ENCODE results near the gene TRPM2.

TRPM2 gene

GRCh38 chr21:44443891-44444285 lies 90.5 kb downstream of the TRPM2 start:
- Histone ChIP-seq H3K4me3 (ENCODE audit: low read depth in 1 of 2, low read length in 2 of 2) (no peak overlapping the region), H2AFZ (ENCODE audit: low read depth, low read length) (no peak overlapping the region)
- ATAC-seq (ENCODE audit: insufficient read depth, low read depth) = peak; percentile 45; the same call in 1 of the 3 replicates

GRCh38 chr21:44444286-44444931 lies 91.0 kb downstream of the TRPM2 start:
- Histone ChIP-seq H4K20me1 (ENCODE audit: insufficient read depth, low read length) (no peaks in the 10 kb centered on the region), H3K4me2 (ENCODE audit: insufficient read depth, low read length) (no peak overlapping the region), H3K27ac (ENCODE audit: low read length) (no peak overlapping the region), H3K4me3 (ENCODE audit: low read depth in 1 of 2, low read length in 2 of 2) (no peak overlapping the region), H3K9ac (ENCODE audit: low read depth, low read length) (no peak overlapping the region), H3K36me3 (ENCODE audit: insufficient read depth, low read length) (no peaks in the 10 kb centered on the region), H3K27me3 (ENCODE audit: insufficient read depth, low read length, poor library complexity) (no peaks in the 10 kb centered on the region), H2AFZ (ENCODE audit: low read depth, low read length) (no peak overlapping the region), H3K9me3 (ENCODE audit: insufficient read depth, low read length, severe bottlenecking) (no peaks in the 10 kb centered on the region), H3K79me2 (ENCODE audit: insufficient read depth, low read length) (no peaks in the 10 kb centered on the region), H3K4me1 (ENCODE audit: insufficient read depth, low read length) (no peaks in the 10 kb centered on the region)
- TF ChIP-seq EZH2 (IDR thresholded peaks at IDR 0.05; ENCODE audit: borderline replicate concordance, low read depth, low read length, severe bottlenecking) (no peak), CTCF (IDR thresholded peaks at IDR 0.05; ENCODE audit: borderline replicate concordance, extremely low read depth, low read length, poor library complexity, severe bottlenecking) (peak; percentile 39)
- no peak for ATAC-seq (ENCODE audit: insufficient read depth, low read depth)
- DNase-seq = no peak

More at GRCh38 chr21:44443891-44444285, 90.5 kb downstream of the TRPM2 start:
- Histone ChIP-seq H3K9me3 (ENCODE audit: insufficient read depth, low read length, severe bottlenecking) (no peaks in the 10 kb centered on the region), H3K4me2 (ENCODE audit: insufficient read depth, low read length) (no peak overlapping the region), H4K20me1 (ENCODE audit: insufficient read depth, low read length) (no peaks in the 10 kb centered on the region), H3K79me2 (ENCODE audit: insufficient read depth, low read length) (no peaks in the 10 kb centered on the region), H3K27ac (ENCODE audit: low read length) (no peak overlapping the region), H3K9ac (ENCODE audit: low read depth, low read length) (no peak overlapping the region), H3K36me3 (ENCODE audit: insufficient read depth, low read length) (no peaks in the 10 kb centered on the region), H3K4me1 (ENCODE audit: insufficient read depth, low read length) (no peaks in the 10 kb centered on the region), H3K27me3 (ENCODE audit: insufficient read depth, low read length, poor library complexity) (no peaks in the 10 kb centered on the region)
- DNase-seq = no peak
- TF ChIP-seq CTCF (IDR thresholded peaks at IDR 0.05; ENCODE audit: borderline replicate concordance, extremely low read depth, low read length, poor library complexity, severe bottlenecking) (no peak), EZH2 (IDR thresholded peaks at IDR 0.05; ENCODE audit: borderline replicate concordance, low read depth, low read length, severe bottlenecking) (no peak)

GRCh38 chr21:44445145-44445812 lies 91.9 kb downstream of the TRPM2 start:
- Histone ChIP-seq H2AFZ (ENCODE audit: low read depth, low read length) (no peak overlapping the region), H3K27me3 (ENCODE audit: insufficient read depth, low read length, poor library complexity) (no peaks in the 10 kb centered on the region), H3K36me3 (ENCODE audit: insufficient read depth, low read length) (no peaks in the 10 kb centered on the region), H3K27ac (ENCODE audit: low read length) (no peak overlapping the region), H3K9me3 (ENCODE audit: insufficient read depth, low read length, severe bottlenecking) (no peaks in the 10 kb centered on the region), H3K4me1 (ENCODE audit: insufficient read depth, low read length) (no peaks in the 10 kb centered on the region), H3K4me3 (ENCODE audit: low read depth in 1 of 2, low read length in 2 of 2) (no peak overlapping the region), H3K79me2 (ENCODE audit: insufficient read depth, low read length) (no peaks in the 10 kb centered on the region), H4K20me1 (ENCODE audit: insufficient read depth, low read length) (no peaks in the 10 kb centered on the region), H3K4me2 (ENCODE audit: insufficient read depth, low read length) (no peak overlapping the region), H3K9ac (ENCODE audit: low read depth, low read length) (no peak overlapping the region)
- no peak for TF ChIP-seq EZH2 (IDR thresholded peaks at IDR 0.05; ENCODE audit: borderline replicate concordance, low read depth, low read length, severe bottlenecking)
- TF ChIP-seq CTCF (IDR thresholded peaks at IDR 0.05; ENCODE audit: borderline replicate concordance, extremely low read depth, low read length, poor library complexity, severe bottlenecking) = no peak
- DNase-seq = no peak
- no peak for ATAC-seq (ENCODE audit: insufficient read depth, low read depth)

All from DND-41 (cell line).